ENCODE measurements around the gene BTBD16. TPM values are rescaled to one million over a fixed set of nuclear protein-coding genes. Genes with fewer than 3 reads are reported as not detected.

BTBD16 gene
- total and polyA plus RNA-seq, 2 donors (not counting 3 experiments of a cell fraction or from before 2014, with no cell fraction given), result 0.04 TPM; not detected in 1

DNA sequence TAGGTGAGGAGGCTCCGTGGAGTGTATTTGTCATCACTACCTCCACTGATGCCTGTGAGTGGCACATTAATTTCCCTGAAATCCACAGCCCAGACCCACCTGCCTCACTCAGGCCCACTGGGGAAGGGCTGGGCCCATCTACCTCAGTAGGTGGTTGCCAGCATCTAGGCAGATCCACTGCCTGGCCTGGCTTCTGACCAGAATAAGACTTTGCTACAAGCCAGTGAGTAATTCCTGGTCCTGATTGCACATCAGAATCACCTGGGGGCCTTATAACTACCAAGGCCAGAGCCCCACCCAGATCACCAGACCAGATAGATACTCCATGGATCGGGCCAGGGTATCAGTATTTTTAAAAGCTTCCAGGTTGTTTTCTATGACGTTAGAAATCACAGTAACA lies 65.9 kb downstream of the BTBD16 start:
- dilution Hi-C loops (cut with MboI; ENCODE audit: extremely low pct_ligation_motif_present, low sequenced_read_pairs) (no loop called here), intact Hi-C loops (cut with micrococcal nuclease) (no loop called here)
- Histone ChIP-seq H3K27me3 (ENCODE audit: control insufficient read depth in 2 of 2, insufficient read depth in 2 of 2, low read length in 2 of 2) (no peaks in the 10 kb centered on the region), H3K4me1 (ENCODE audit: control insufficient read depth, extremely low read depth, insufficient read depth, low read length) (no peaks in the 10 kb centered on the region), H4K20me1 (replicated peaks; ENCODE audit: control insufficient read depth, extremely low read depth, insufficient read depth, low read length) (no peaks in the 10 kb centered on the region), H3K9ac (replicated peaks; ENCODE audit: extremely low read depth, insufficient read depth, low read length) (no peak overlapping the region), H3K9me1 (replicated peaks; ENCODE audit: control insufficient read depth, extremely low read depth, insufficient read depth, low read length) (no peaks in the 10 kb centered on the region), H2AFZ (ENCODE audit: low read depth, low read length) (no peak overlapping the region), H3K4me2 (ENCODE audit: insufficient read depth, low read length) (no peak overlapping the region), H3K4me3 (replicated peaks in 1 of 3; ENCODE audit: insufficient read depth in 1 of 3, low read depth in 1 of 3, low read length in 3 of 3) (no peak overlapping the region), H3K9me3 (replicated peaks; ENCODE audit: control insufficient read depth, insufficient read depth, low read length) (no peaks in the 10 kb centered on the region), H3K27ac (ENCODE audit: insufficient read depth, low read depth, low read length) (no peak overlapping the region), H3K36me3 (ENCODE audit: control insufficient read depth in 2 of 2, extremely low read depth in 1 of 2, insufficient read depth in 2 of 2, low read length in 2 of 2) (no peaks in the 10 kb centered on the region), H3K79me2 (ENCODE audit: control insufficient read depth, insufficient read depth, low read length) (no peaks in the 10 kb centered on the region)
- ChIA-PET POLR2A (no interaction called here), CTCF (no interaction called here)
- TF ChIP-seq GATA2 (IDR thresholded peaks at IDR 0.05; ENCODE audit: insufficient read depth, insufficient read length, low read depth, low read length), result no peak
- TF ChIP-seq, protein P1, sequence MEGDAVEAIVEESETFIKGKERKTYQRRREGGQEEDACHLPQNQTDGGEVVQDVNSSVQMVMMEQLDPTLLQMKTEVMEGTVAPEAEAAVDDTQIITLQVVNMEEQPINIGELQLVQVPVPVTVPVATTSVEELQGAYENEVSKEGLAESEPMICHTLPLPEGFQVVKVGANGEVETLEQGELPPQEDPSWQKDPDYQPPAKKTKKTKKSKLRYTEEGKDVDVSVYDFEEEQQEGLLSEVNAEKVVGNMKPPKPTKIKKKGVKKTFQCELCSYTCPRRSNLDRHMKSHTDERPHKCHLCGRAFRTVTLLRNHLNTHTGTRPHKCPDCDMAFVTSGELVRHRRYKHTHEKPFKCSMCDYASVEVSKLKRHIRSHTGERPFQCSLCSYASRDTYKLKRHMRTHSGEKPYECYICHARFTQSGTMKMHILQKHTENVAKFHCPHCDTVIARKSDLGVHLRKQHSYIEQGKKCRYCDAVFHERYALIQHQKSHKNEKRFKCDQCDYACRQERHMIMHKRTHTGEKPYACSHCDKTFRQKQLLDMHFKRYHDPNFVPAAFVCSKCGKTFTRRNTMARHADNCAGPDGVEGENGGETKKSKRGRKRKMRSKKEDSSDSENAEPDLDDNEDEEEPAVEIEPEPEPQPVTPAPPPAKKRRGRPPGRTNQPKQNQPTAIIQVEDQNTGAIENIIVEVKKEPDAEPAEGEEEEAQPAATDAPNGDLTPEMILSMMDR (IDR thresholded peaks at IDR 0.05; ENCODE audit: extremely low read depth in 1 of 2, insufficient read depth in 1 of 2, low read depth in 1 of 2, low read length in 2 of 2), result no peak
- TF ChIP-seq MYC (IDR thresholded peaks at IDR 0.05; ENCODE audit: low read depth, low read length), result no peak
- TF ChIP-seq EZH2 (IDR thresholded peaks at IDR 0.05; ENCODE audit: borderline replicate concordance, low read depth, low read length, severe bottlenecking), result no peak
- no peak for TF ChIP-seq JUN (IDR thresholded peaks at IDR 0.05; ENCODE audit: borderline replicate concordance, insufficient read depth, insufficient read length, low read depth)
- no peak for TF ChIP-seq FOS (IDR thresholded peaks at IDR 0.05; ENCODE audit: borderline replicate concordance, insufficient read depth, low read length)
- TF ChIP-seq, protein P2, sequence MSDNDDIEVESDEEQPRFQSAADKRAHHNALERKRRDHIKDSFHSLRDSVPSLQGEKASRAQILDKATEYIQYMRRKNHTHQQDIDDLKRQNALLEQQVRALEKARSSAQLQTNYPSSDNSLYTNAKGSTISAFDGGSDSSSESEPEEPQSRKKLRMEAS (IDR thresholded peaks at IDR 0.05; ENCODE audit: insufficient read depth, insufficient read length), result no peak
- no peak for TF ChIP-seq POLR2AphosphoS5 (IDR thresholded peaks at IDR 0.05; ENCODE audit: insufficient read depth, low read depth, low read length)
- TF ChIP-seq POLR2A (IDR thresholded peaks at IDR 0.05; ENCODE audit: low read depth, low read length), result no peak
- no peak for DNase-seq (ENCODE audit: low read depth, low spot score)
- BruUV-seq (replicated peaks), result no TSS peak
- FAIRE-seq, result no peak
